Thyroid gland (tissue), 4 donors: ENCODE data around the gene CCDC154.

ENCODE experiments used
- CTCF ChIP-seq, 6 experiments: fragments of 200-600 bp in 3 of 6; fragments of 450-650 bp in 3 of 6; sonication (generic) in 3 of 6; IDR thresholded peaks; one replicate each; pipeline ENCODE4 v1.5.1; 2016 to 2019; ENCODE audit warnings: antibody characterized with exemption in 6 of 6, mild to moderate bottlenecking in 2 of 6, inconsistent platforms in 1 of 6, moderate library complexity in 1 of 6
- POLR2A ChIP-seq, 2 donors: fragments of 450-650 bp; IDR thresholded peaks; one replicate each; pipeline ENCODE4 v1.6.1; 2017; ENCODE audit warnings: antibody characterized with exemption in 2 of 2, mild to moderate bottlenecking in 2 of 2, moderate library complexity in 1 of 2

DNA sequence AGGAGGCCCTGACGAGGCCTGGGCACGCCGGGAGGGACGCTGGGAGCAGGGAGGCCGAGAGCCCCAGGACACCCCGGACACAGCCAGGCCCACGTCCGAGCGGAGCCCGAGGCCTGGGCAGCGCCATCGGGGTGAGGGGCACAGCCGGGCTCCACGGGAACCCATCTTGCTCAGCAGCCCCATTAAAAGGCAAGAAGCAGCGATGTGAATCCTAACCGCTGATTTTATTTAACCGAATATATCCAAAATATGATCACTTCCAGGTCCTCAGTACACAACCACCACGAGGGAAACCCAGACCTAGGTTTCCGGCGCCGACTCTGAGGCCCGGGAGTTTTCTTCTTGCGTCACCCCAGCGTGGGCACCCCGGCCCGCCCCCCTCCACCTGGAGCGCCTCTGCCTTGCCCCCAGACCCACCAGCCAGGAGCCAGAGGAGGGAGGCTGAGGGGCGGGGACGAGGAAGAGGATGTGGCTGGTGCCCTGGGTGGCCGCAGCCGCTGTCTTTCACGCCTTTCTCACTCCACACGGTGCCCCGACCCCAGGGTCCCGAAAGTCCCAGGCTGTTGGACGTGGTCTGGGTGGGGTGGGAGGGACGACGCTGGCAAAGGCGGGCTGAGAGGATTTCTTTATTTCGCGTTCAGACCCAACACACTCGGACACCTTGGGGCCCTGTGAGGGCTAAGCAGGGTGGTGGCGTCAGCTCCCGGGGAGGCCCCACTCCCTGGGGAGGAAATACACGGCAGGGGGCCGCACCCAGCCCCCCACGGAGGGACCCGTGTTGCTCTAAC is 568 bp upstream of the CCDC154 start:
- TF ChIP-seq CTCF (IDR thresholded peaks at IDR 0.05) (no peak), POLR2A (IDR thresholded peaks at IDR 0.05) (no peak)
